HEK293T (cell line): Measurements from ENCODE around the gene NDUFS1.

Experiments used
- CTCF ChIA-PET: fragments of 350-600 bp; formaldehyde crosslinking; extraction: SDS; loops from one replicate; lab custom pipeline; 2021; ENCODE audit warnings: antibody characterized with exemption, inconsistent platforms; lab: Yijun Ruan, JAX
- POLR2A ChIA-PET: fragments of 350-600 bp; formaldehyde crosslinking; extraction: SDS; loops from one replicate; lab custom pipeline; 2020; ENCODE audit warnings: antibody characterized with exemption, inconsistent platforms; lab: Yijun Ruan, JAX
- DNase-seq: peaks from one replicate; pipeline ENCODE4 v3.0.0; 2012; ENCODE audit warnings: mixed read lengths; ENCODE audit errors: extremely low spot score
- ARNT ChIP-seq: fragments of 450-650 bp; IDR thresholded peaks from 2 replicates; pipeline ENCODE4 v1.6.1; 2017; ENCODE audit warnings: mild to moderate bottlenecking
- BHLHE40 ChIP-seq: fragments of 450-650 bp; IDR thresholded peaks from 2 replicates; pipeline ENCODE4 v1.6.1; 2016; ENCODE audit warnings: mild to moderate bottlenecking, moderate library complexity, borderline replicate concordance
- CTBP1 ChIP-seq: fragments of 450-650 bp; IDR thresholded peaks from 2 replicates; pipeline ENCODE4 v1.6.1; 2016; ENCODE audit warnings: borderline replicate concordance
- ELF4 ChIP-seq: fragments of 450-650 bp; IDR thresholded peaks from 2 replicates; pipeline ENCODE4 v1.6.1; 2017; ENCODE audit warnings: antibody characterized with exemption
- FOXA1 ChIP-seq: fragments of 450-650 bp; IDR thresholded peaks from 2 replicates; pipeline ENCODE4 v1.6.1; 2016; ENCODE audit warnings: mild to moderate bottlenecking
- FOXK2 ChIP-seq: fragments of 450-650 bp; IDR thresholded peaks from 2 replicates; pipeline ENCODE4 v1.6.1; 2016; ENCODE audit warnings: mild to moderate bottlenecking
- FOXM1 ChIP-seq: fragments of 450-650 bp; IDR thresholded peaks from 2 replicates; pipeline ENCODE4 v1.6.1; 2017; ENCODE audit warnings: mild to moderate bottlenecking, borderline replicate concordance
- HDGF ChIP-seq: fragments of 450-650 bp; IDR thresholded peaks from 2 replicates; pipeline ENCODE4 v1.6.1; 2017; ENCODE audit warnings: antibody characterized with exemption, borderline replicate concordance
- L3MBTL2 ChIP-seq: fragments of 450-650 bp; conservative IDR thresholded peaks from 2 replicates; pipeline ENCODE4 v1.6.1; 2016; ENCODE audit warnings: mild to moderate bottlenecking
- LEF1 ChIP-seq: fragments of 450-650 bp; IDR thresholded peaks from 2 replicates; pipeline ENCODE4 v1.6.1; 2017; ENCODE audit warnings: mild to moderate bottlenecking, borderline replicate concordance
- NFRKB ChIP-seq: fragments of 450-650 bp; IDR thresholded peaks from 2 replicates; pipeline ENCODE4 v1.6.1; 2016; ENCODE audit warnings: mild to moderate bottlenecking, moderate library complexity
- SP1 ChIP-seq: fragments of 450-650 bp; IDR thresholded peaks from 2 replicates; pipeline ENCODE4 v1.6.1; 2017
- SUZ12 ChIP-seq: fragments of 450-650 bp; IDR thresholded peaks from 2 replicates; pipeline ENCODE4 v1.6.1; 2016; ENCODE audit warnings: mild to moderate bottlenecking
- TARDBP ChIP-seq: fragments of 450-650 bp; IDR thresholded peaks from 2 replicates; pipeline ENCODE4 v1.6.1; 2016
- ZNF384 ChIP-seq: fragments of 450-650 bp; IDR thresholded peaks from 2 replicates; pipeline ENCODE4 v1.6.1; 2016
- TF ChIP-seq, protein P1 (sequence below): fragments of 450-650 bp; IDR thresholded peaks from 2 replicates; pipeline ENCODE4 v1.6.1; 2016

NDUFS1 gene

DNA sequence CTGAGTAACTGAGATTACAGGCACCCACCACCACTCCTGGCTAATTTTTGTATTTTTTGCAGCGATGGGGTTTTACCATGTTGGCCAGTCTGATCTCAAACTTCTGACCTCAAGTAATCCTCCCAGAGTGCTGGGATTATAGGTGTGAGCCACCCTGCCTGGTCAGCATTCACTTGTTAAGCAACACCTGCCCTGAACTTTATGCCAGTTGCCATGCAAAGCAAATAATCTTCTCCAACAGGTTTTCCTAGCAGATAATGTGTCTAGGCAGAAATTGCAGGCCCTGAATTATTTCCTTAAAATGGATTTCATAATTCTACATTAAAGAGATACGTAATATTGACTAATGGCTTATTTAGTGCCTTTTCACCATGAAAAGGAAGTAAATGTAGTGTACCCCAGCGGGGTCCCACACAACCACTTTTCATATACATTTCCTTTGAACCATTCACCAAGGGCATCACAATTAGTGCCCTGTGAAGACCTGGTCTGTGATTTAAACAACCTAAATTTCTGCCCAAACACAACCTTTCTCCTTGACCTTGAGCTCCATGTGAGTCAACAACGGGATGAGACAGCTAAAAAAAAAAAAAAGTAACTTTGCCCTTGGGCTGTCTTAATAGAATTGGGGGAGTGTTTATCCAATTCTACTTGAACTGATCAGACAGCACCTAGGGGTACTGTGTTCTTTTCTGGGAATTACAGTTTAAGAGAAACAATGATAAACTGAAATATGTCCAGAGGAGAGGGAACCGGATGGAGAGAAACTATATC lies 42.0 kb upstream of the NDUFS1 start:
- ChIA-PET CTCF (no interaction called here), POLR2A (no interaction called here)
- DNase-seq = no peak
- TF ChIP-seq, protein P1, sequence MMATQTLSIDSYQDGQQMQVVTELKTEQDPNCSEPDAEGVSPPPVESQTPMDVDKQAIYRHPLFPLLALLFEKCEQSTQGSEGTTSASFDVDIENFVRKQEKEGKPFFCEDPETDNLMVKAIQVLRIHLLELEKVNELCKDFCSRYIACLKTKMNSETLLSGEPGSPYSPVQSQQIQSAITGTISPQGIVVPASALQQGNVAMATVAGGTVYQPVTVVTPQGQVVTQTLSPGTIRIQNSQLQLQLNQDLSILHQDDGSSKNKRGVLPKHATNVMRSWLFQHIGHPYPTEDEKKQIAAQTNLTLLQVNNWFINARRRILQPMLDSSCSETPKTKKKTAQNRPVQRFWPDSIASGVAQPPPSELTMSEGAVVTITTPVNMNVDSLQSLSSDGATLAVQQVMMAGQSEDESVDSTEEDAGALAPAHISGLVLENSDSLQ = no peak
- TF ChIP-seq FOXA1 (no peak), FOXM1 (no peak), ELF4 (no peak), TARDBP (no peak), SP1 (no peak), FOXK2 (no peak), ARNT (no peak), L3MBTL2 (no peak), SUZ12 (no peak), BHLHE40 (no peak), LEF1 (no peak), CTBP1 (no peak)

DNA sequence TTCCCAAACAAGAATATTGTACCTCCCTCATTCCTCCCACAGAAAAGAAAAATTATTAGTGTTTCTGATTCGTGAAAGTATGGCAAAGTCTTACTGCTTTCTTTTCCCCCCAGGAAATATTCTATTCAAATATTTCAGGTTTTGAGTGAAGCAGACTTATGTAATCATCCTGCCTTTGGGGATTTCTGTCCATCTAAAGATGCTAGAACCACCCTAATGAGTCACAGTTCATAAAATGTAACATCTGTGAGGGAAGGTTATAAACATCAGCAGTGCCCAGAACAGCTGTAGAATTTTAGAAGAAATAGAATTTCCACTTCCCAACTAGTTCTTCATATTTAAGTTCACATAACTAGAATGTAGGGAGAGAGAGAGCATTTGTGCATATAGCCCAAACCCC lies 39.4 kb upstream of the NDUFS1 start:
- TF ChIP-seq ZNF384 = no peak
- TF ChIP-seq TARDBP = no peak
- no peak for TF ChIP-seq ELF4
- no peak for TF ChIP-seq FOXM1
- no peak for TF ChIP-seq FOXA1
- TF ChIP-seq NFRKB = no peak
- no peak for TF ChIP-seq SP1
- TF ChIP-seq LEF1 = no peak
- no peak for TF ChIP-seq HDGF
- no peak for TF ChIP-seq BHLHE40
- no peak for TF ChIP-seq CTBP1
- no peak for TF ChIP-seq ARNT
- ChIA-PET POLR2A (no interaction called here), CTCF (interaction anchor here (1.2 kb wide), 1 partner anchor 14 kb away, joined by 4 read pairs; no protein-coding TSS in a partner anchor)
- no peak for DNase-seq

DNA sequence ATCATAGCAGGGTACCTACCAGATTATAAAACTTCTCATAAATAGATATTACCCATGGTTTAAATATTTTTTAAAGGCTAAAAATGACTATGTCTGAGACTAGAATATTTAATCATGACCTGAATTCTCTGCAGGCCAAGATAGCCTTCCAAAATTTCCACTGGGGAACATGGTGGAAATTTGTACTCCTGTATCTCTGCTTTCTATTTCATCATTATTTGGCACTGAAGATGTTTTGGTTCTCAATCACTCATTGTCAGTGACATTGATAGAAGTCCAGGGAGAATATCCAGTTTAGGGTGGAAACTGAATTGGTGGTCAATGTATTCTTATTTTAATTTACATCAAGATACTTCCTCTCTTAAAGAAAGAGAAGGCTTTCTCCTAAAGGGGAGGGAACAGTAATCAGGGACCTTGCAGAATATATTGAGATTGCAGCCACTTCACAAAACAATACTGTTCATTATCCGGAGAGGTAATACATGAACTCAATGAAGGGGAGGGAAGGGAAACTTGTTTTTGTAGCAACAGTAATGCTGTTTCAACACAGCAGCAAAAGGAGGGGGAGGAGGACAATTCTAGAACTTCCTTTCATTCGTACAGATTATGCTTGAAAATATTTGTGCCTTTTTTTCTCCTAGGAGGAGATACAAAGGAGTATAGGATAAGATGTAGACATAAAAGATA lies 34.6 kb upstream of the NDUFS1 start:
- TF ChIP-seq SP1 = no peak
- no peak for TF ChIP-seq ELF4
- no peak for TF ChIP-seq NFRKB
- TF ChIP-seq L3MBTL2 = no peak
- no peak for TF ChIP-seq FOXM1
- TF ChIP-seq LEF1 = no peak
- TF ChIP-seq FOXA1 = no peak
- no peak for TF ChIP-seq SUZ12
- TF ChIP-seq ARNT = no peak
- TF ChIP-seq, protein P1 = no peak
- TF ChIP-seq HDGF = no peak
- no peak for TF ChIP-seq BHLHE40
- TF ChIP-seq CTBP1 = no peak
- TF ChIP-seq FOXK2 = no peak
- no peak for TF ChIP-seq TARDBP
- TF ChIP-seq ZNF384 = no peak
- CTCF ChIA-PET = no interaction called here
- POLR2A ChIA-PET = no interaction called here
- DNase-seq = no peak

GRCh38 chr2:206192157-206192556 lies 32.9 kb upstream of the NDUFS1 start:
- ChIA-PET POLR2A (no interaction called here), CTCF (no interaction called here)
- no peak for DNase-seq
- TF ChIP-seq SUZ12 = no peak

DNA sequence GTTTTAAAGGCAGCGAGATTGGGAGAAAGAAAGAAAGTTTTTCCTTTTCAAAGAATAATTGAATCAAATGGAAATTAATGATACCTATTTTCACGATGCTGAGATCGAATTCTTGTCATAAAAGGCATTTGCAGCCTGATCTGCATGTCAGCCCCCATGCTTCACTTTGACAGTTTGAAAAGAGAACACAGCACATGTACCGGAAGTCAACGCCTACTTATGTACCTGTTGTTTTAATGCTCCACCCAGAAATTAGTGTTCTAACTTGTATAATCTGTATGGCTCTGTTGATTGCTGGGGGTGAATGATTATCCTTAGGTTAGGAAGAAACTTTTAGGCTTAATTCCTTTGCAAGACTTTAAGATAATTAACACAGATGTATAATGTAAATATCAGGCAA lies 31.4 kb upstream of the NDUFS1 start:
- CTCF ChIA-PET = no interaction called here
- DNase-seq = no peak
- TF ChIP-seq, protein P1 = no peak
- no peak for TF ChIP-seq FOXM1
- no peak for TF ChIP-seq SP1
- no peak for TF ChIP-seq TARDBP
- TF ChIP-seq FOXA1 = no peak
- POLR2A ChIA-PET = no interaction called here

DNA sequence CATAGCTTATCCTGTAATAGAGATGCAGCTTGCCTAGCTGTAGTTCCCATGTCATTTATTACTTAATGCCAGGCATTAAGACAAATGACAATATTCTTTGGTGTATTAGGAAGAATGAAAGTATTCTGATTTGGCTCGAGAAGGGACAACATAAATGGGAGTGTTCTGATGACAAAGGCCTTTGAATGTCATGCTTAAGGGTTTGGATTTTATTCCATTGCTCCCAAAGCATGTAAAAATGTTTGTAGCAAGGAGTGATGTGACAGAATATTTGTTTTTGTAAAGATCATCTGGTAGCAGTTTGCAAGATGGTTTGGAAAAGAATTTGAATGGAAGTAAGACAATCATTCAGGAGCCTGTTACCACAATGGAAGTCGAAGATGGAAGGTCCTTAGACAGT lies 30.9 kb upstream of the NDUFS1 start:
- TF ChIP-seq SP1 (no peak), CTBP1 (no peak), L3MBTL2 (no peak), ELF4 (no peak), ARNT (no peak), FOXA1 (no peak), LEF1 (no peak), HDGF (no peak), FOXK2 (no peak), ZNF384 (no peak), TARDBP (no peak)
- TF ChIP-seq, protein P1 = no peak
- POLR2A ChIA-PET = no interaction called here
- no peak for DNase-seq
- CTCF ChIA-PET = no interaction called here
